Measurements from ENCODE around the gene ARSK. TPM values are rescaled to one million over a fixed set of nuclear protein-coding genes. Genes with fewer than 3 reads are reported as not detected.

ARSK gene
- total and polyA plus RNA-seq, 11 donors: 1.8 to 5.7 (median 3.5) TPM

GRCh38 chr5:95633671-95634070 lies 78.8 kb downstream of the ARSK start:
- DNase-seq (no peak), ATAC-seq (no peak)
- TF ChIP-seq POLR2A (IDR thresholded peaks at IDR 0.05): no peak
- TF ChIP-seq, protein P1, sequence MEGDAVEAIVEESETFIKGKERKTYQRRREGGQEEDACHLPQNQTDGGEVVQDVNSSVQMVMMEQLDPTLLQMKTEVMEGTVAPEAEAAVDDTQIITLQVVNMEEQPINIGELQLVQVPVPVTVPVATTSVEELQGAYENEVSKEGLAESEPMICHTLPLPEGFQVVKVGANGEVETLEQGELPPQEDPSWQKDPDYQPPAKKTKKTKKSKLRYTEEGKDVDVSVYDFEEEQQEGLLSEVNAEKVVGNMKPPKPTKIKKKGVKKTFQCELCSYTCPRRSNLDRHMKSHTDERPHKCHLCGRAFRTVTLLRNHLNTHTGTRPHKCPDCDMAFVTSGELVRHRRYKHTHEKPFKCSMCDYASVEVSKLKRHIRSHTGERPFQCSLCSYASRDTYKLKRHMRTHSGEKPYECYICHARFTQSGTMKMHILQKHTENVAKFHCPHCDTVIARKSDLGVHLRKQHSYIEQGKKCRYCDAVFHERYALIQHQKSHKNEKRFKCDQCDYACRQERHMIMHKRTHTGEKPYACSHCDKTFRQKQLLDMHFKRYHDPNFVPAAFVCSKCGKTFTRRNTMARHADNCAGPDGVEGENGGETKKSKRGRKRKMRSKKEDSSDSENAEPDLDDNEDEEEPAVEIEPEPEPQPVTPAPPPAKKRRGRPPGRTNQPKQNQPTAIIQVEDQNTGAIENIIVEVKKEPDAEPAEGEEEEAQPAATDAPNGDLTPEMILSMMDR (IDR thresholded peaks at IDR 0.05): no peak
- peaks cover 0 to 3% (median 0%) of the 10 kb centered on the region in 9 donors for H3K27me3 ChIP-seq
- no peak overlapping the region for H3K4me3 ChIP-seq
- no peaks in the 10 kb centered on the region for H3K9me3 ChIP-seq
- WGBS, 4 donors: 94 to 97% (median 96%) methylated on average over 3 of the region's 3 CpGs
- H3K4me1 ChIP-seq: peaks cover 0 to 29% (median 0%) of the 10 kb centered on the region in 12 donors
- no peak overlapping the region for H3K27ac ChIP-seq
- intact Hi-C loops (cut with DNase I): loop anchor here in 2 of 10 donors (10.0 kb wide), 1 partner anchor 79 kb away; the partner anchor contains the start of genes ARSK (in 2 of the 2) and SKIC3 (in 2 of the 2)
- H3K36me3 ChIP-seq: no peaks in the 10 kb centered on the region

DNA sequence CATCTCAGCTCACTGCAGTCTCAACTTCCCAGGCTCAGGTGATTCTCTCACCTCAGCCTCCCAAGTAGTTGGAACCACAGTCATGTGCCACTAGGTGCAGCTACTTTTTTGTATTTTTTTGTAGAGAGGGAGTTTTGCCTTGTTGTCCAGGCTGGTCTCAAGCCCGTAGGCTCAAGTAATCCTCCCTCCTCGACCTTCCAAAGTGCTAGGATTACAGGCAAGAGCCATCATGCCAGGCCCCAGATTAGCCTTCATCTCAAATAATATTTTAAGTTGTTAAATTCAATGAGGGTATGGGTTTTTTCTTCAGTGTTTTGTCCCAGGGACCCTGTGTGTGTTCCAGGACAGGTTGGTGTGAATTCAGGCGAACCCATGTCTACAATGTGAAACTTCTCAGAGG lies 79.2 kb downstream of the ARSK start:
- peaks cover 0 to 25% (median 0%) of the 10 kb centered on the region in 12 donors for H3K4me1 ChIP-seq
- ATAC-seq: no peak
- H3K27ac ChIP-seq: no peak overlapping the region
- no peak overlapping the region for H3K4me3 ChIP-seq
- DNase-seq: no peak
- no peaks in the 10 kb centered on the region for H3K9me3 ChIP-seq
- peaks cover 0 to 6% (median 0%) of the 10 kb centered on the region in 9 donors for H3K27me3 ChIP-seq
- intact Hi-C loops (cut with DNase I): loop anchor here in 2 of 10 donors (10.0 kb wide), 1 partner anchor 79 kb away; the partner anchor contains the start of genes ARSK (in 2 of the 2) and SKIC3 (in 2 of the 2)
- WGBS, 4 donors: 93 to 99% (median 95%) methylated on average over 3 of the region's 3 CpGs
- TF ChIP-seq POLR2A (IDR thresholded peaks at IDR 0.05): no peak
- TF ChIP-seq, protein P1 (IDR thresholded peaks at IDR 0.05): no peak
- no peaks in the 10 kb centered on the region for H3K36me3 ChIP-seq

- Histone ChIP-seq H3K36me3 (no peaks in the 10 kb centered on the region), H3K27me3 (peaks cover 0 to 6% (median 0%) of the 10 kb centered on the region in 9 donors), H3K27ac (no peak overlapping the region), H3K9me3 (no peaks in the 10 kb centered on the region), H3K4me1 (no peaks in the 10 kb centered on the region), H3K4me3 (no peak overlapping the region)
- 75 to 76% (median 76%) methylated on average over 3 of the region's 3 CpGs for WGBS, 4 donors
- ATAC-seq (no peak), DNase-seq (no peak)
- intact Hi-C loops (cut with DNase I): loop anchor here in 2 of 10 donors (10.0 kb wide), 1 partner anchor 84 kb away; the partner anchor contains the start of genes ARSK (in 2 of the 2) and SKIC3 (in 2 of the 2)
- TF ChIP-seq POLR2A (IDR thresholded peaks at IDR 0.05): no peak
- TF ChIP-seq, protein P1 (IDR thresholded peaks at IDR 0.05): no peak
These were observed 83.7 kb downstream of the ARSK start for GRCh38 chr5:95638632-95639031.

DNA sequence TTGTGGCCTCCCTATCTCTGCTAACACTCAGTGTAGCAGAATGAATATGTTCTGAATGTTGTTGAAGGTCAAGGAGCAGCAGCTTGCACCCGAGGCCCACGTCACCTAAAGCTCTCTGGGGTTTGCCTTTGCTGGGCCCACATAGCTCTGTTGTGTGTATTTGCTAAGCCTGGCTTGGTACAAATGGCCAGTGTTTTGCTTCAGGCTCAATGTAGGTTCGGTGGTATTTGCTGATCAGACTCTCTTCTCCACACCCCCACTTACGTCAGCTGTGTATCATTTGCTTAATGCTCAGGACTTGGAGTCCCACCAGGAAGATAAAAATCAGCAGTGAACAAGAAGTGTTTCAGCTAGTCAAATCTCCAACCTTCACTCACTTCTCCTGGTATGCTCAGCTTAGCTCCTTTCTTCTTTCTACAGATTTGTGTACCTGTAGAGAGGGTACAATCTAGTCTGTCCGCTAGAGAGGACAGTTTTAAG lies 86.9 kb downstream of the ARSK start:
- Histone ChIP-seq H3K27me3 (peaks cover 0 to 6% (median 0%) of the 10 kb centered on the region in 9 donors), H3K4me3 (no peak overlapping the region), H3K36me3 (no peaks in the 10 kb centered on the region), H3K9me3 (no peaks in the 10 kb centered on the region), H3K27ac (no peak overlapping the region), H3K4me1 (peaks cover 0 to 15% (median 0%) of the 10 kb centered on the region in 12 donors)
- TF ChIP-seq, protein P1 (IDR thresholded peaks at IDR 0.05): no peak
- TF ChIP-seq POLR2A (IDR thresholded peaks at IDR 0.05): no peak
- ATAC-seq (no peak), DNase-seq (no peak)
- intact Hi-C loops (cut with DNase I): loop anchor here (5.0 to 10.0 kb wide), 9 partner anchors 133 to 963 kb away; no protein-coding TSS in a partner anchor
- WGBS, 4 donors: 73 to 88% (median 81%) methylated on average over 5 of the region's 5 CpGs

All from heart left ventricle (tissue), 16 donors.